Fibroblast of the aortic adventitia (primary cell): ENCODE data around the gene NPM3. TPM values are rescaled to one million over a fixed set of nuclear protein-coding genes. Genes with fewer than 3 reads are reported as not detected.

Experiments
- DNase-seq: peaks from one replicate; pipeline ENCODE4 v3.0.0-alpha.2; 2010; ENCODE audit warnings: low read depth
- H3K4me3 ChIP-seq: 2 replicates; pipeline ENCODE4 v1.5.1; 2011; ENCODE audit warnings: low read depth, mild to moderate bottlenecking, control low read depth, low read length, moderate library complexity
- total RNA-seq: library from RNA; depleted of rRNA; stranded (reverse); fragments of >200 nt; gene quantifications from 2 replicates; pipeline ENCODE4 v1.2.3, GENCODE V29; 2012; ENCODE audit warnings: low replicate concordance
- TF ChIP-seq, protein P1 (sequence below): IDR thresholded peaks from 2 replicates; pipeline ENCODE4 v1.5.1; 2011; ENCODE audit warnings: mild to moderate bottlenecking, low read length, control low read depth, inconsistent platforms; ENCODE audit not compliant: insufficient read depth

Gene NPM3
- total RNA-seq, 1 donor = 70.9 TPM

- TF ChIP-seq, protein P1, sequence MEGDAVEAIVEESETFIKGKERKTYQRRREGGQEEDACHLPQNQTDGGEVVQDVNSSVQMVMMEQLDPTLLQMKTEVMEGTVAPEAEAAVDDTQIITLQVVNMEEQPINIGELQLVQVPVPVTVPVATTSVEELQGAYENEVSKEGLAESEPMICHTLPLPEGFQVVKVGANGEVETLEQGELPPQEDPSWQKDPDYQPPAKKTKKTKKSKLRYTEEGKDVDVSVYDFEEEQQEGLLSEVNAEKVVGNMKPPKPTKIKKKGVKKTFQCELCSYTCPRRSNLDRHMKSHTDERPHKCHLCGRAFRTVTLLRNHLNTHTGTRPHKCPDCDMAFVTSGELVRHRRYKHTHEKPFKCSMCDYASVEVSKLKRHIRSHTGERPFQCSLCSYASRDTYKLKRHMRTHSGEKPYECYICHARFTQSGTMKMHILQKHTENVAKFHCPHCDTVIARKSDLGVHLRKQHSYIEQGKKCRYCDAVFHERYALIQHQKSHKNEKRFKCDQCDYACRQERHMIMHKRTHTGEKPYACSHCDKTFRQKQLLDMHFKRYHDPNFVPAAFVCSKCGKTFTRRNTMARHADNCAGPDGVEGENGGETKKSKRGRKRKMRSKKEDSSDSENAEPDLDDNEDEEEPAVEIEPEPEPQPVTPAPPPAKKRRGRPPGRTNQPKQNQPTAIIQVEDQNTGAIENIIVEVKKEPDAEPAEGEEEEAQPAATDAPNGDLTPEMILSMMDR = no peak
- DNase-seq = no peak
- H3K4me3 ChIP-seq = no peak overlapping the region
Observed at GRCh38 chr10:101752241-101752640, 31.0 kb downstream of the NPM3 start.

- no peak overlapping the region for H3K4me3 ChIP-seq
- TF ChIP-seq, protein P1 = no peak
- no peak for DNase-seq
Observed at GRCh38 chr10:101749047-101750016, 33.9 kb downstream of the NPM3 start.

GRCh38 chr10:101748496-101748895, 34.8 kb downstream of the NPM3 start:
- no peak for DNase-seq
- TF ChIP-seq, protein P1 = no peak
- H3K4me3 ChIP-seq = no peak overlapping the region

GRCh38 chr10:101745074-101745696, 38.1 kb downstream of the NPM3 start:
- H3K4me3 ChIP-seq = no peak overlapping the region
- TF ChIP-seq, protein P1 = no peak
- DNase-seq = peak; percentile 0

GRCh38 chr10:101744267-101744666, 39.0 kb downstream of the NPM3 start:
- H3K4me3 ChIP-seq = no peak overlapping the region
- DNase-seq = no peak
- TF ChIP-seq, protein P1 = no peak

DNA sequence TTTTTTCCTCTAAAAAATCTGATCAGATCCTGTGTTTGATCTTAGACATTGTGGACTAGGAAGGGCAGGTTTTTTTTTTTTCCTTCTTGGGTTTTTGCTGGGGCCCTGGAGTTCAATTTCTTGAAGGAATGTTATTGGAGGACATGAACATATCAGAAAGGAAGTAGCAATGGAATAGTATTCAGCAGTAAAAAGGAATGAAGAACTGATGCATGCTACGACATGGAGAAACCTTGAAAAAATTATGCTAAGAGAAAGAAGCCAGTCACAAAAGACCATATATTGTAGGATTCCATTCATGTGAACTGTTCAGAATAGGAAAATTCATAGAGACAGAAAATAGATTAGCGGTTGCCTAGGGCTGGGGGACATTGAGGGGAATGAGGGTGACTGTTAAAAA, 41.3 kb downstream of the NPM3 start:
- no peak overlapping the region for H3K4me3 ChIP-seq
- TF ChIP-seq, protein P1 = no peak
- DNase-seq = no peak
